HG02884 (cell line): ENCODE data around the gene CEP192.
A peak's percentile ranks its signal among the peaks of the same experiment; 100 is the strongest.
"Not testable (repeated sequence)": the region's sequence is repeated elsewhere in the genome, so short reads cannot be mapped to it uniquely, and the experiment has no call there.

ENCODE experiments used
- ATAC-seq: cut with Tn5 transposase; IDR thresholded peaks from one replicate; pipeline ENCODE4 v1.9.1; 2021; ENCODE audit warnings: mild to moderate bottlenecking, moderate library complexity; ENCODE audit not compliant: unreplicated experiment

The CEP192 gene

GRCh38 chr18:12990967-12991820, at the start of gene CEP192:
Gene CEP192, plus strand, starts transcription at chr18:12991362. Its CDS starts 8,063 bp downstream, at chr18:12999425.
- ATAC-seq, result peak; percentile 79

GRCh38 chr18:12943215-12943614, 47.9 kb upstream of the CEP192 start:
- no peak for ATAC-seq

- no peak for ATAC-seq
Observed at GRCh38 chr18:12944709-12945108, 46.5 kb upstream of the CEP192 start.

GRCh38 chr18:12946549-12947284, 44.4 kb upstream of the CEP192 start:
- ATAC-seq, result no peak

GRCh38 chr18:12947285-12948049, 43.7 kb upstream of the CEP192 start, which contains the start of gene SEH1L:
Gene SEH1L, plus strand, starts transcription at chr18:12948011. Its CDS starts 111 bp downstream, at chr18:12948122.
- peak; percentile 70 for ATAC-seq

- ATAC-seq, result peak; percentile 69
Observed at GRCh38 chr18:12948050-12948804, 42.9 kb upstream of the CEP192 start.

- no peak for ATAC-seq
Observed at GRCh38 chr18:12958478-12958877, 32.7 kb upstream of the CEP192 start.

GRCh38 chr18:12960395-12960794, 30.8 kb upstream of the CEP192 start:
- ATAC-seq, result no peak

GRCh38 chr18:12960853-12961397, 30.2 kb upstream of the CEP192 start:
- no peak for ATAC-seq

GRCh38 chr18:12963069-12963468, 28.1 kb upstream of the CEP192 start:
- ATAC-seq, result no peak

- ATAC-seq, result no peak
Observed at GRCh38 chr18:12968115-12968514, 23.0 kb upstream of the CEP192 start.

- ATAC-seq, result no peak
Observed at GRCh38 chr18:12968619-12969018, 22.5 kb upstream of the CEP192 start.

- no peak for ATAC-seq
Observed at GRCh38 chr18:12973562-12974213, 17.5 kb upstream of the CEP192 start.

- ATAC-seq, result no peak
Observed at GRCh38 chr18:12975488-12975887, 15.7 kb upstream of the CEP192 start.

GRCh38 chr18:12976305-12976704, 14.9 kb upstream of the CEP192 start:
- no peak for ATAC-seq

- ATAC-seq, result not testable (repeated sequence)
Observed at GRCh38 chr18:12980065-12980464, 11.1 kb upstream of the CEP192 start.

GRCh38 chr18:12989397-12990122, 1.6 kb upstream of the CEP192 start:
- ATAC-seq, result no peak

GRCh38 chr18:12990123-12990475, 1.1 kb upstream of the CEP192 start:
- ATAC-seq, result no peak

GRCh38 chr18:12990641-12990966, 558 bp upstream of the CEP192 start:
- peak; percentile 3 for ATAC-seq
